A204.1 (cell line): ENCODE data around the gene DBNDD2.

Source experiments
- FAIRE-seq: peaks from 2 replicates; lab custom pipeline; 2012; peaks lifted over from hg19 to GRCh38; lab: Jason Lieb, UNC

The DBNDD2 gene, protein sequence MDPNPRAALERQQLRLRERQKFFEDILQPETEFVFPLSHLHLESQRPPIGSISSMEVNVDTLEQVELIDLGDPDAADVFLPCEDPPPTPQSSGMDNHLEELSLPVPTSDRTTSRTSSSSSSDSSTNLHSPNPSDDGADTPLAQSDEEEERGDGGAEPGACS

DNA sequence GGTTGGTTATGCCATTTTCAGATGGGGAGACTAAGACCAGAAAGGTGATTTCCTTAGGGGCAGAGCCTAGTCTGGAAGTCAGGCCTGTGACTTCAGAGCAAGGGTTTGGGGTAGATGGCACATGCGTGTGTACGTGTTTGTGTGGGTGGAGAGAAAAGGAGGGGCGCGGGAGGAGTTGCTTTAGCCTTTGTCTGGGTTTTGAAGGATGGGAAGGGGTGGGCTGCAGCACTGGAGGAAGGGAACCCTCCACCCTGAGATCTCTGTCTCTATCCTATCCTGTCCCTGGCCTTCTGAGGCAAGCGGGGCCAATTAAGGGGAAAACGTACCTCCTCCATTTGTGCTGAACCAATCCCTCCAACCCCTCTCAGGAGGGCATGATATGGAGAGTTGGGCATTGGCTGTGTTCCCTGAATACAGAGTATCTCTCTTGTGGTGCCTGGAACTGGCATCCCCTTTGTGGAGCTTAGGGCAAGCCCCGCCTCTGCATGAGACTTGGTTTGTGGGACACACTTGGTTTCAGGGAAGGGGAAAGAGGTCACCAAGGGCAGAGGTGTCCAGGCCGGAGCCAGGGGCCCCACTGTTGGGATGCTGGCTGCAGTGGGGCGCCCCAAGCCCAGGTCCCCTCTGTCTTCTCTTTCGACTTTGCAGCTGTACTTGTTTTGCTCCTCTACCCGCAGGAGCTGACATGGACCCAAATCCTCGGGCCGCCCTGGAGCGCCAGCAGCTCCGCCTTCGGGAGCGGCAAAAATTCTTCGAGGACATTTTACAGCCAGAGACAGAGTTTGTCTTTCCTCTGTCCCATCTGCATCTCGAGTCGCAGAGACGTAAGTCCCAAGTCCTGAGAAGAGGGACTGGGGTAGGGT, at the start of gene DBNDD2:
Gene DBNDD2 (plus strand): TSS at position 507 of the 863 bp plus-strand sequence. CDS start 179 bp downstream, at position 686.
- FAIRE-seq, result no peak

DNA sequence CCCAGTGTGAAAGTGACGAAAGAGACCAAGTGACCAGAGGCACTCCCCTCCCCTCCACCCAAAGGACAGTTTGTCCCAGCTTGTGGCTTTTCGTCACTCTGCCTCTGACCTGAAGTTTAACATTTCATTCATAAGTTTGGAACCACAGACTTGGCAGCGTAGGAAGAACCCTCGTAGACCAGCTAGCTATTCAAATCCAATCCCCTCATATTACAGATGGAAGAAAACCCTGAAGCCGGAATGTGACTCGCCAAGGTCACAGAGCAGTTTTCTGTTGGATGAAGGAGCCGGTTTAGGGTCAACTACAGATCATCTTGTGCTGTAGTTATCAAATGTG, 49.1 kb upstream of the DBNDD2 start:
- FAIRE-seq, result no peak

DNA sequence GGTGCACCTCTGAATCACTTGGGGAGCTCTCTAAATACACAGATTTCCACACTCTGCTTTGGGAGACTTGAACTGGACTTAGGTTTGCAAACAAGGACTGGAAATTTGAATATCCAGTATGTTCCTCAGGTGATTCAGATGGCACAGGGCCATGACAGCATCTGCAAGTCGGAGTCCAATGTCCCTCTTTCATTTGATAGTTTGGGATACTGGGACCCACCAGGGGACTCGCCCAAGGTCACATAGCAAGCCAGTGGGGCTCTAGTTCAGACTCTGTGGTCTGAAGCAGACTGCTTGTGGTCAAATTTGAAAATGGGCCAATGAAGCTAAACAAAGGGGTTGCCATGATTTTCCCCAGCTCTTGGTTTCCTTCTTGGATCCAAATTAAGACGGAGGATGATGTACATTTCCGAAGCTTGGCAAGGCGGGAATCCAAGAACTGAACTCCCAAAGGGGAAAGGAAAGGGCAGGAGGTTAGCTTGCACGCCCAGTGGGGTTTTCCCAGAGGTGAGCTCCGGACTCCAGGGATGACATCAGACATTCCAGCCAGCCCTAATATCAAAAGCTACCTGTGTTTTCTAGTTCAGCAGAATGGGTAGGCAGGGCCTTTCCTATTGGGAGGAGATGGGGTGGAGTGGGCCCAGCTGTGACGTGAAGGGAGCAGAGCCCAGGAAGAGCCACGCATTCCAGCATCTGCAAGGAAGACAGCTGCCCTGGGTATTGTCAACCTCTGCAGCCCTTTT, 48.5 kb upstream of the DBNDD2 start:
- no peak for FAIRE-seq

DNA sequence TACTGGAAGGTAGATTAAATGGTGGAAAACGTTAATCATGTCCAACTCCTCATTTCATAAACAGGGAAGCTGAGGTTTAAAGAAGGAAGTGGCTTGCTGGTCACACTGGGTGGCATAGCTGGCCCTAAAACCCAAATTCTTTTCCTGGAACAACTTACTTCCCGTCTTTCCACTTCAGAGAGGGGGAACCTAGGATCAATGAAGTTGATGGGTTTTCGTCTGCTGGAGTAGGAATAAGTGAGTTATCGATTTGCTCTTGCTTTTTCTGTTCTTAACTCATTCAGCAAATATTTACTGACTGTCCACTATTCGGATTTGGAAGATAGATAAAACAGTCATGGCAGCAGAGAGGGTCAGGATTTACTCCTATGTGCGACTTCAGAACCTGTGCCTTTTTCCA, 46.3 kb upstream of the DBNDD2 start:
- FAIRE-seq, result no peak

DNA sequence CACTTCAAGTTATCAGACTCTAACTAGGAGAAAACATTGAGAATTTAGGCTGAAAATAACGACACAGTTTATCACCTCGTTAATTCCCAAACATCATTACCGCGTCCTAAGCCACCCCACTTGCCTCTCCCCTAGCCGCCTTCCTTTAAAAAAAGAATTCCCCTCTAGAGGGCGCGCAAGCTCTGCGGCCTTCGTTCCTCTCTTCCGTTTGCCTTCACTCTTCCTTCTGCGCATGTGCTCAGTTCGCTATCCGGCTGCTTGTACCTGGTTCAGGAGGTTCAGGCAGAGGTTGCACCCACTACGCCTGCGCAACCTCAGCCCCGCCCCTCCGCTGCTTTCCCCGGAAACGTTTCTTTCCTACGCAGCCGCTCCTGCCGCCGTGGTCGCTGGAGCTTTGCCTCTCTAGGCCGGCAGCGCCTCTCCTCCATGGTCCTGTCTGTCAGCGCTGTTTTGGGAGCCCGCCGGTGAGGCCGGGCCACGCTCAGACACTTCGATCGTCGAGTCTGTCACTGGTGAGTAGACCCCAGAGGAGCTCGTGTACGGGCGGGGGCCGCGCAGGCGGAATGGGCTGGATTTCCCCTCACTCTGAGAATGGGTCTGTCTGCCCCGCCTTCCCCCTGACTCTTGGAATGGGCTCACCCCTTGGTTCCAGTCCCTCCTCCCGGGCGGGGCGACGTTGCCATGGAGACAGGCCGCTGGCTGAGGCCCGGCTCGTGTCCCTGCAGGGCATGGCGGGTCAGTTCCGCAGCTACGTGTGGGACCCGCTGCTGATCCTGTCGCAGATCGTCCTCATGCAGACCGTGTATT, 45.1 kb upstream of the DBNDD2 start, which contains the start of gene SYS1:
Gene SYS1 (plus strand): TSS at position 353 of the 807 bp plus-strand sequence. CDS start 376 bp downstream, at position 729.
- peak; percentile 91 for FAIRE-seq

DNA sequence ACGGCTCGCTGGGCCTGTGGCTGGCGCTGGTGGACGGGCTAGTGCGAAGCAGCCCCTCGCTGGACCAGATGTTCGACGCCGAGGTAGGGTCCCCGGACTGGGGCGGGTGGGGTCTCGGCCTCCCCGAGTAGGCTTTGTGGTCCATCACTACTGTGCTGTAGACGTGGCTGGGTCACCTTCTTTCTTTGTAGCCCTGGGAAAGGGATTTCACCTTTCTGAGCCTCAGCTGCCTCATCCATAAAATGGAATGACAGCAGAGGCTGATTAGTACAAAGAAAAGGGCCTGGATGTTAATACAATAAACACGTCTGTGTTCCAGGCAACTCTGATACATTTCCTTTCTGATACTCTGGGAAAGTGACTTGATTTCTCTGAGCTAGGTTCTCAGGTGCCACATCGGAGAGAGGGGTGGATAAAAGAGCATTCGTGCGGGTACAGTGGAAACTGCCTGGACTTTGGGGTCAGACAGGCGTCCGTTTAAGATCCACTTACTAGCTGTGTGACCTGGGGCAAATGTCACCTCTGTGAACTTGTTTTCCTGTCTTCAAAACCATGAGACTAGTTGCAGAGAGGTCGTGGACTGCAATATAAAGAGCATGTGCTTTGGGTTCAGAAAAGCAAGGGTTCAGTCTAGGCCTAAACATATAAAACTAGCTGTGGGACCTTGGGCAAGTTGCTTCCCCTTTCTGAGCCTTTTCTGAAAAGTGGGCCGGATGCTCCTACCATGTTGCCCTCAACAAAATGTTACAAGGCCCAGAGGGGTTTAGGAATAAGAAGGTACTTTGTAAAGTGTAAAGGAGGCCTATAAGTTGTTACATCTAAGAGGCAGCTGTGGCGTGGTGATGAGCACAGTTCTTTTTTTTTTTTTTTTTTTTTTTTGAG, 44.2 kb upstream of the DBNDD2 start:
- no peak for FAIRE-seq

DNA sequence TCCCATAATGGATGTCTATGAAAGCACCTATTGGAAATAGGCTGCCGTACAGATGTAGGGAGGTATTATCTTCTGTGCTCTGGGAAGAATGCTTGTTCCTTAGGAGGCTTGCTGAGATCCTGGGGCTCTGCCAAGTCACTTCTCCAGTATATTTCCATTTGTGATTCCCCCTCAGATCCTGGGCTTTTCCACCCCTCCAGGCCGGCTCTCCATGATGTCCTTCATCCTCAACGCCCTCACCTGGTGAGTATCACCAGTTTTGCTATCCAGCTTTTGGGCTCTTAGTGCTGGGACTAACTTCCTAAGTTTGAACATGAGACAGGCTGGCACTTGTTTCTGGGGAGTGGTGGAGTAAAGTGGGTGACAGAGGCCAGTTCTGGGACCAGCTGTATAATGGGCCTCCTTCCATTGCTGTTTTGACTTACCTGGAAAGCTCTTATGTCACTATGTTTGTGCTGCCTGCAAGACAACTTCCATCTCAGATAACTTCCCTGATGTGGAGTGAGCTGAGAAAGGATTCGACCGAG, 42.6 kb upstream of the DBNDD2 start:
- no peak for FAIRE-seq

DNA sequence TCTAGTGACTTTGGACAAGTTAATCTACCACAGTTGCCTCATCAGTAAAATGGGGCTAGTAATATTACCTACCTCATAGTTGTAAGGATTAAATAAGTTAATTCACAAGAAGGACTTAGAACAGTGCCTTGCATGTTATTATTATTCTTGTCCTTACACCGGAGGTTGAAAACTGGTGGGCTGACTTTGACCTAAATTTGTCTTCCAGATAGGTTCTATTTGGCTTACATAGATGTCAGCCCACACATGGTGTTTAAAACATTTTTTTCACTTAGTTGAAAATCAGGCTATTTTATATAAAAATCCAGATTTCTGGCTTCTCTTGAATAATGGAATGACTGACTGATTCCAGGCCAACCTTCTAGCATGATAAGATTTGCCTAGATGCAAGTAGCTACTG, 41.9 kb upstream of the DBNDD2 start:
- no peak for FAIRE-seq

DNA sequence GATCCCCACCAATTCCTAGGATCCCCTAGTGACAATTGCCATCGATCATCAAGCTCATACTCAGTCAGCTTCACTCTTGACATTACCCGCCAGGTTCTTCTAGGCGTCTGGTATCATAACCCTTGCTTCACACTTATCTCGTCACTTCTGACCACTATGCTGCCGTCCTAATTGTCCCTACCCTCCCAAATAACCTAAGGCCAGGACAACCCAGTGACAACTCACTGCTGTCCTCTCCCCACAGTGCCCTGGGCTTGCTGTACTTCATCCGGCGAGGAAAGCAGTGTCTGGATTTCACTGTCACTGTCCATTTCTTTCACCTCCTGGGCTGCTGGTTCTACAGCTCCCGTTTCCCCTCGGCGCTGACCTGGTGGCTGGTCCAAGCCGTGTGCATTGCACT, 41.5 kb upstream of the DBNDD2 start:
- no peak for FAIRE-seq

DNA sequence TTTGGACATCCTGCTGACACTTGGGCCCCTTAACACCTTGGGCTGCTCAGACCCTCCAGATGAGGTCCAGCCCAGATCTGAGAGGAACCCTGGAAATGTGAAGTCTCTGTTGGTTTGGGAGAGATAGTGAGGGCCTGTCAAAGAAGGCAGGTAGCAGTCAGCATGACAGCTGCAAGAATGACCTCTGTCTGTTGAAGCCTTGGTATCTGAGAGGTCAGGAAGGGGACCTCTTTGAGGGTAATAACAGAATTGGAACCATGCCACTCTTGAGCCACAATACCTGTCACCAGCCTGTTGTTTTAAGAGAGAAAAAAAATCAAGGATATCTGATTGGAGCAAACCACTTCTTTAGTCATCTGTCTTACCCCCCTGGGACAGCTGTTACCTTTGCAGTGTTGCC, 41.0 kb upstream of the DBNDD2 start:
- FAIRE-seq, result no peak

DNA sequence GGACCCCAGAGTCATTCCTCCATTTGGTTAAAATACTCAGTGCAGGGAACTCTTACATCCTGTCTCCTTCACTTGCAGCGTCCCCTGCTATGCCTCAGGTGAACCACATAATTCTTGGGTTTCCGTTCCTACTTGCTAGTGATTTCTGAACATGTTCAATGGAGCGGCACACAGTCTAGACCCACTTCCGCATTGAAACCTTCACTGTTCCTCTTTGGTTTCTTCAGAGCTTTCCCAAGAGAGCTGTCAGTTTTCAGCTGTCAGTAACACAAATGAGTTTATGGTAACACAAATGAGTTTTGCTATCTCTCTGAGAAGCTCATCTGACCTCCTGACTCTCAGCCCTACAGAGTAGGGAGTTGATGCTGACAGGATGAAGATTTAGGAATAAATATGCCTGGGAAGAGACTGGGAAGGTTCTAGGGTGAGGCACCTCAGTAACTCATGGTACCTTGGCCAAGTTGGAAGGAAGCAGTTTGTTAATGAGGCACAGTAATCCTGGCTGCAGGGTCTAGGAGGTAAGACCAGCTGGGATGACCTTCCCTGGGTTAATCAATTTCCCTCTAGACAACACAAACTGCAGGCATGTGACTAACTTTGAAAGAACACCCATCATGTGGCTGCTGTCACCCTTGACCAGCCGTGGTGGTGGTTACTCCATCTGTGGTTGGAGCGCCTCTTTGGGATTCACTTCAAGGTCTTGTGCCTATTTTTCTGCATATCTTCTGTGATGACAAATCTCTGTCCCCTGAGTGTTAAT, 39.7 kb upstream of the DBNDD2 start:
- no peak for FAIRE-seq

DNA sequence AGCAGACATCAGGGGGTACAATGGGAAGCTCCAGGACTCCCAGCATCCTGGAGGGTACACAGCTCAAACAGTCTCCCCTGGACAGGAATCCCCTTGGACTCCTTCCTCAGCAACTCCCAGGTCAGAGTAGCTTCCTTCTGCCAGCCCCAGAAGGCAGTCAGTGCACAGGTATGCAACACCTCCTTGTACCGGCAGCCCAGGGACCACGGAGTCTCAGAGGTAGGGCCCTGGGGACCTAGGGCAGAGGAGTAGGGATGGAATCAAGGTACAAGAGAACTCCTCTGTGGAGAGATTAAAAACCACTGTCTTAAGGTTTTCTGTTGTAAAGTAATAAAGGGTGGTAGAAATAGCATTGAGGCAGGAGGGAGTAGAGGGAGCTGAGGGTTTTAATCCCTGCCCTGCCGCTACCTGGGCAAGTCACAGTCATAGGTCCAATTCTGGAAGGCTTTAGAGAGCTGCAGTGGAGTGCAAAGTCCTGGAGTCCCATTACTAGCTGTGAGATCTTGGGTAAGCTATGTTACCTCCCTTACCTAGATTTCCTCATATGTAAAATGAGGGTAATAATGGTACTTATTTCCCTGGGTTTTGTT, 37.4 kb upstream of the DBNDD2 start:
- no peak for FAIRE-seq

DNA sequence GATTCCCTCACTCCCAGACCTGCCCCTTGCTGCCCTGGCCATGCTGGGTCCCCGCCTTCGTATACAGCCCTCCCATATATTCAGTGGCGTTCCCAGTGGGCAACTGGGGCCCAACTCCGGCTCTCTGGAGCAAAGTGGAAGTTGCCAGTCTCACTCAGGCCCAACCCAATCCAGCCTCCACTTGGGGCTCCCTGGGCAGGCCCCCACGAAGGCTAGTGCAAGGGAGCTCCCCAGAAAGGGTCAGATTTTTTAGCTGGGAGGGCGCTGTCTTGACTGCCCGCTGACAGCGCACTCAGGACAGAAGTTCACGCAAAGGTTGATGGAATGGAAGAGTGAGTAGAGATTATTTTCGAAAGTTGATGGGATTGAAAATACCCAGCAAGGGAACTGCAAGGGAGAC, 35.8 kb upstream of the DBNDD2 start:
- no peak for FAIRE-seq

DNA sequence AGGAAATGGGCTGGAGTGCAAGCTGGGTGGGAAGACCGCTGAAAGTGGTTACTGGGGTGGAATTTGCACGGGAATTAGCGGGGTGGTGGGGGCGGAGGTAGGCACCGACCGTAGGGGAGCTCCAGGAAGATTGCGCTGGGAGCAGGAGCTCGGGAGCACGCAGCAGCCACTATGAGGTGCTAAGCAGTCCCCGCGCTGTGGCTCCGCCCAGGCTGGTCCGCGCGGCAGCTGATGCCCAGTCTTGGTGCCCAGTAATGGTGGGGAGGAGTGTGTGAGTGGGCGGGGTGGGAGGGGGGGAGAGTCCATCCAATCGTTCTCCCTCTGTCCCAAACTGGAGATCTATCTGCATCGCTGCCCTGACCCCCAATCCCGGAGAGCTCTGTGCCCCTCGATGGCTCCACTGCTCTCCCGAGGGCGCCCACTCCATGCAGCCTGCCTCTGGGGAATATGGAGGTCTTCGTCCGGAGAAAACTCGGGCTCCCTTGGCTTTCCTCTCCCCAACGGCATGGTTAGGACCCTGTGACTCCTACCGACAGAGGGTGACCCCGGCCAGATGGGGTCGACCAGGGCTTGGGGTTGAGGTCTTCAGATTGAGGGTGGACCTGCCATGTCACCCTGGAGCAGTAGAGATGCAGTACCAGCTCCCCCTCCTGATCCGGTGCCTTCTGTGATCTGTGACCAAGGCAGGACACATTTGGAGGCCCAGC, 35.3 kb upstream of the DBNDD2 start:
- FAIRE-seq, result no peak

DNA sequence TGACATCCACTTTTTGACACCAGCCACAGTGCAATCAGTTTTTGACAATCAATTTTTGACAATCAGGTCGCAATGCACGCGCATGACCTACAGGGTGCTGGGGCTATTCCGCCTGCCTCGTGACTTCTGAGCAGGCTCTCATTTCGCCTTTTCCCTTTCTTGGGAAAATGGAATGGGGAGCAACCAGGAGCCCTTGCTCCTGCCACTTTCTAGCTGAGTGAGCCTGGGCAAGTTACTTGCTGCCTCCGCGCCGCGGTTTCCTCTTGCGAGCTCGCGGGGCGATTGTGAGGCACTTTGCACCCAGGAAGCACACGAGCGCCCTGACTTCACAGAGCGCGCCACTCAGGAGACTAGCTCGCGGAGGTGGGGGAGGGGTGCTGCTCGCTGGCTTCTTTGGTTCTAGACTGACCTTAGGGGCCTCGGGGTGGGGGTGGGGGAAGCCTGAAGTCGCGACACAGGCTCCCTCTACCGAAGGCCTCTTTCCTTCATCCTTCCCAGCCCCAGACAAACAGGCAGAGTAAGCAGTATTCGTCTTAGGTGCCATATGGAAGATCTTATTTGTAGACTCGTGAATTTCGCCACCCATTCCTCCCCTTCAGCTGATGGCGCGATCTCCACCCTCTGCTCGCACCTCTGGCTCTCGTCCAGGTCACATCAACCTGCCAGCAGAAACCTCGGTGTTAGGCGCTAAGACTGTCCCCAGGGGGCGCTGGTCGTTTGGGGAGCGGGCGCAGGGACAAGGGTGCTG, 34.6 kb upstream of the DBNDD2 start:
- FAIRE-seq, result no peak

DNA sequence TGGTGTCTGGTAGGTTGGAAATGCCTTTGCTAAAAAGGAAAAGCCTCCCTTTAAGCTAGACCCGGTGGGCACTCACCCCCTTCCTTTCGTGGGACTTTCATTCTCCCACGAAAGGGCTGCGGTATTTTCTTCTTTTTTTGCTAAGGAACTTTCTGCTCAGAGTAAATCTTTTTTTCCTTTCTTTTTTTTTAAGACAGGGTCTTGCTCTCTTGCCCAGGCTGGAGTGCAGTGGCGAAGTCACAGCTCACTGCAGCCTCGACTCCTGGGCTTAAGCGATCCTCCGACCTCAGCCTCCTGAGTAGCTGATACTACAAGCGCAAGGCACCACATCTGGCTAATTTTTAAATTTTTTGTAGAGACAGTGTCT, 34.0 kb upstream of the DBNDD2 start:
- FAIRE-seq, result no peak

DNA sequence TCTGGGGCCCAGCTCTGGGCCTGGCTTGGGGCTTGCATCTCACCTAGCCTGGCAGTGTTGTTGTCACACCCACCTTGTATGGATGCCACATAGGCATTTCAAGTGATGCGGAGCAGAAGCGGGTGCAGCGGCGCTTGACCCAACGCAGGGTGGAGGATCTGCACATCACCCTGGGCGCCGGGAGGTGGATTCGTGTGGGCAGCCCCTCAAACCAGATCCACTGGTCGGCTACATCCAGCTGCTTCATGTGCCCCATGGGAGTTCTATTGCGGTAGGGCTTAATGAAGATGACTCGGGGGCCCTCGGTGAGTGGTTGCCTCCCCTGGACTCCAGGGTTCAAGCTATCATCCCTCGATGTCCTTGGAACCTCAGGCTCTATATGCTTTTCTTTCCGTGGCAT, 33.1 kb upstream of the DBNDD2 start:
- no peak for FAIRE-seq

DNA sequence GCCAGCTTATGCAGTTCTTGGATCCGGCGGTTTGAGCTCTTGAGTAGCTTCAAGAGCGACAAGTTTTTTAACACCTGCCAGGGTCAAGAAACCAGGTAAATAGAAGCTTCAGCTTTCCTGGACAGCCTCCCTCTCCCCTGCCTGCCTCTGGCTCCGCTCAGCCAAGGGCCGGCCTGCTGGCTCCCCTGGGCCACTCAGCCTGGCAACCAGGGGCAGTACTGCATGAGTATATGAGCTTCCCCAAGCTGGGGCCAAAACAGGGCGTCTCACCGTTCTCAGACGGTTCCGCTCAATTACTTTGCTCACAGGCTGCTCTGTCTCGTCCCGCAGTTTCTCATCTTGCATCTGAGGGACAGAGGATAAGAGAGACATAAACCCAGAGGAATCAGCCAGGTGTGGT, 30.8 kb upstream of the DBNDD2 start:
- FAIRE-seq, result no peak

DNA sequence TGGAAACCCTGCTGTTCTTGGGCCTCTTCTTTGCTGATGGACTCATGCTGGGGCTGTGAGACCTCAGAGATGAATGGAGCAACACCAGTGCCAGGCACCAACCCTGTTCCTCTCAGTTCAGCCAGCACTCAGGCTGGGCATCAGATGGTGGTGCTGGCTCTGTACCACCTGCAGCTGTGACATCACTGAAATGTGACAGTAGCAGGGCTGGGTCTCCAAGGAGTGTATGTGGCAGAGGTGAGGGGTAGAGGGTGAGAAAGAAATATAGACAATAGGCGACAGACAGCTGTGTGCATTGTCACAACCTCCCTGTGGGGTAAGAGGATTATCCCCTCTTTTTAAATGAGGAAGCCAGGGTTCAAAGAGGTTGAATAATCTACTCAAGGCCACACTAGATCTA, 29.9 kb upstream of the DBNDD2 start, which contains the start of gene TP53TG5:
Gene TP53TG5 (minus strand): TSS at position 135 of the 400 bp plus-strand sequence. CDS start 89 bp downstream, at position 46.
- no peak for FAIRE-seq
